HCT116 (cell line): ENCODE data around the gene C4orf50. TPM values are rescaled to one million over a fixed set of nuclear protein-coding genes. Genes with fewer than 3 reads are reported as not detected.

Source experiments
- ATAC-seq: fragments of 200-7000 bp; cut with Tn5 transposase; 2 replicates; pipeline ENCODE4 v1.9.1; 2020; ENCODE audit warnings: mild to moderate bottlenecking, moderate library complexity
- BruUV-seq: library from RNA; stranded (reverse); fragments of 400-500 nt; replicated peaks from 2 replicates; lab custom pipeline; 2021; lab: Mats Ljungman, UMichigan
- CTCF ChIA-PET: fragments of 300-600 bp; sonication (Branson Sonifier 250); formaldehyde crosslinking; loops from one replicate; lab custom pipeline; 2021; ENCODE audit warnings: antibody characterized with exemption; lab: Charles Lee
- POLR2A ChIA-PET: fragments of 300-600, 350-600 bp; sonication (Branson Sonifier 250); formaldehyde crosslinking; loops from one replicate; lab custom pipeline; 2021; ENCODE audit warnings: antibody characterized with exemption; lab: Charles Lee
- RAD21 ChIA-PET, 2 experiments: fragments of 300-600 bp; sonication (Branson Sonifier 250); formaldehyde crosslinking; loops; one replicate each; lab custom pipeline; 2023; ENCODE audit warnings: low total read pairs in 2 of 2; ENCODE audit not compliant: uncharacterized antibody in 2 of 2, unreplicated experiment in 2 of 2, low non-redundant PET in 1 of 2; lab: Charles Lee
- DNase-seq: peaks from one replicate; pipeline ENCODE4 v3.0.0-alpha.2; 2010; ENCODE audit warnings: low read depth, low spot score
- H2AFZ ChIP-seq: fragments of 200-600 bp; shearing (Covaris generic), sonication (generic); 2 replicates; pipeline ENCODE4 v1.6.1; 2017; ENCODE audit warnings: low read depth, mixed run types, mixed read lengths, antibody characterized with exemption, low read length; ENCODE audit not compliant: poor library complexity, severe bottlenecking
- H3K27ac ChIP-seq: 2 replicates; pipeline ENCODE4 v1.5.1; 2012; ENCODE audit warnings: low read depth, low read length
- H3K27me3 ChIP-seq: fragments of 200-600 bp; sonication (generic); 2 replicates; pipeline ENCODE4 v1.6.1; 2016; ENCODE audit warnings: mixed run types, low read length, mixed read lengths; ENCODE audit not compliant: insufficient read depth
- H3K36me3 ChIP-seq, 2 experiments: fragments of 200-500 bp in 1 of 2; fragments of 200-600 bp in 1 of 2; sonication (Bioruptor generic) in 1 of 2; sonication (generic) in 1 of 2; 2 replicates each; pipeline versions ENCODE4 v1.5.1 to v1.6.1; 2014 to 2016; ENCODE audit warnings: low read length in 2 of 2, inconsistent platforms in 1 of 2, mixed read lengths in 1 of 2, mixed run types in 1 of 2; ENCODE audit not compliant: insufficient read depth in 2 of 2, control insufficient read depth in 1 of 2
- H3K4me1 ChIP-seq, 2 experiments: fragments of 200-600 bp in 1 of 2; sonication (generic) in 1 of 2; 2 replicates each; pipeline versions ENCODE4 v1.5.1 to v1.6.1; 2012 to 2017; ENCODE audit warnings: low read length in 2 of 2, inconsistent platforms in 1 of 2, mild to moderate bottlenecking in 1 of 2, mixed read lengths in 1 of 2, mixed run types in 1 of 2, moderate library complexity in 1 of 2; ENCODE audit not compliant: insufficient read depth in 2 of 2, control insufficient read depth in 1 of 2
- H3K4me2 ChIP-seq: fragments of 200-600 bp; sonication (generic); 2 replicates; pipeline ENCODE4 v1.6.1; 2017; ENCODE audit warnings: mixed run types, low read length, mixed read lengths
- H3K4me3 ChIP-seq, 2 experiments: fragments of 200-600 bp in 1 of 2; sonication (generic) in 1 of 2; replicated peaks in 1 of 2; 2 replicates each; pipeline ENCODE4 v1.5.1; 2011 to 2016; ENCODE audit warnings: low read length in 2 of 2, control low read depth in 1 of 2, low read depth in 1 of 2, mild to moderate bottlenecking in 1 of 2, mixed read lengths in 1 of 2, mixed run types in 1 of 2
- H3K79me2 ChIP-seq: fragments of 200-600 bp; sonication (generic); 2 replicates; pipeline ENCODE4 v1.6.1; 2017; ENCODE audit warnings: mild to moderate bottlenecking, mixed run types, low read length, moderate library complexity, mixed read lengths; ENCODE audit not compliant: insufficient read depth
- H3K9ac ChIP-seq: fragments of 200-600 bp; sonication (generic); 2 replicates; pipeline ENCODE4 v1.6.1; 2016; ENCODE audit warnings: low read length, mixed read lengths
- H3K9me2 ChIP-seq: fragments of 200-600 bp; sonication (generic), shearing (Covaris generic); 2 replicates; pipeline ENCODE4 v1.6.1; 2017; ENCODE audit warnings: mixed run types, mild to moderate bottlenecking, moderate library complexity; ENCODE audit not compliant: insufficient read depth
- H3K9me3 ChIP-seq, 2 experiments: fragments of 200-500 bp in 1 of 2; fragments of 200-600 bp in 1 of 2; sonication (Bioruptor generic) in 1 of 2; sonication (generic) in 1 of 2; 2 replicates each; pipeline ENCODE4 v1.6.1; 2014 to 2017; ENCODE audit warnings: low read length in 2 of 2, mixed read lengths in 2 of 2, inconsistent platforms in 1 of 2, low read depth in 1 of 2, mild to moderate bottlenecking in 1 of 2, mixed run types in 1 of 2, moderate library complexity in 1 of 2; ENCODE audit not compliant: control insufficient read depth in 1 of 2, insufficient read depth in 1 of 2
- H4K20me1 ChIP-seq: fragments of 200-600 bp; sonication (generic), shearing (Covaris generic); 2 replicates; pipeline ENCODE4 v1.6.1; 2017; ENCODE audit warnings: mixed run types, mild to moderate bottlenecking, moderate library complexity; ENCODE audit not compliant: insufficient read depth
- CEBPB ChIP-seq: IDR thresholded peaks from 2 replicates; pipeline ENCODE4 v1.6.1; 2012; ENCODE audit warnings: low read depth
- EGR1 ChIP-seq: IDR thresholded peaks from 2 replicates; pipeline ENCODE4 v1.6.1; 2012; ENCODE audit warnings: low read depth
- ELF1 ChIP-seq: IDR thresholded peaks from 2 replicates; pipeline ENCODE4 v1.6.1; 2012; ENCODE audit warnings: low read depth, borderline replicate concordance
- EZH2 ChIP-seq: fragments of 200-600 bp; sonication (generic); IDR thresholded peaks from 2 replicates; pipeline ENCODE4 v1.6.1; 2017; ENCODE audit warnings: antibody characterized with exemption, mixed run types
- EZH2phosphoT487 ChIP-seq: fragments of 200-600 bp; IDR thresholded peaks from 2 replicates; pipeline ENCODE4 v1.6.1; 2018; ENCODE audit warnings: antibody characterized with exemption, borderline replicate concordance
- FOSL1 ChIP-seq: IDR thresholded peaks from 2 replicates; pipeline ENCODE4 v1.6.1; 2012; ENCODE audit warnings: low read depth
- JUND ChIP-seq: IDR thresholded peaks from 2 replicates; pipeline ENCODE4 v1.6.1; 2012
- POLR2A ChIP-seq: IDR thresholded peaks from 2 replicates; pipeline ENCODE4 v1.7.0; 2011; ENCODE audit warnings: borderline replicate concordance; ENCODE audit not compliant: insufficient read depth, insufficient read length; ENCODE audit errors: extremely low read depth
- POLR2AphosphoS5 ChIP-seq: IDR thresholded peaks from 2 replicates; pipeline ENCODE4 v1.6.1; 2011; ENCODE audit warnings: mild to moderate bottlenecking, low read depth, low read length, moderate library complexity
- RAD21 ChIP-seq: IDR thresholded peaks from 2 replicates; pipeline ENCODE4 v1.6.1; 2012; ENCODE audit warnings: low read depth, mild to moderate bottlenecking
- SIN3A ChIP-seq: IDR thresholded peaks from 2 replicates; pipeline ENCODE4 v1.6.1; 2012; ENCODE audit warnings: low read depth
- TCF7L2 ChIP-seq: IDR thresholded peaks from 2 replicates; pipeline ENCODE4 v1.7.0; 2011; ENCODE audit warnings: borderline replicate concordance, inconsistent platforms; ENCODE audit not compliant: insufficient read depth, insufficient read length; ENCODE audit errors: extremely low read depth
- YY1 ChIP-seq: IDR thresholded peaks from 2 replicates; pipeline ENCODE4 v1.6.1; 2011; ENCODE audit warnings: low read length, low read depth, moderate library complexity, mild to moderate bottlenecking; ENCODE audit not compliant: insufficient replicate concordance; ENCODE audit errors: extremely low read depth
- ZFX ChIP-seq: fragments of 450-650 bp; IDR thresholded peaks from 2 replicates; pipeline ENCODE4 v1.6.1; 2017
- ZNF274 ChIP-seq: fragments of 200-500 bp; sonication (Bioruptor generic); IDR thresholded peaks from 2 replicates; pipeline ENCODE4 v1.6.1; 2014; ENCODE audit warnings: mild to moderate bottlenecking, low read depth, low read length, inconsistent platforms
- intact Hi-C: fragments of 100-400 bp; cut with micrococcal nuclease; formaldehyde crosslinking; loops from 2 replicates; pipeline ENCODE4 v1.10.0; 2022
- total RNA-seq: library from RNA; stranded (reverse); gene quantifications from one replicate; pipeline ENCODE4 v1.2.1, GENCODE V29; 2021; ENCODE audit not compliant: unreplicated experiment
- TF ChIP-seq, protein P1 (sequence below): IDR thresholded peaks from 2 replicates; pipeline ENCODE4 v1.6.1; 2011; ENCODE audit warnings: mild to moderate bottlenecking, low read length, moderate library complexity; ENCODE audit not compliant: insufficient replicate concordance; ENCODE audit errors: extremely low read depth
- TF ChIP-seq, protein P2 (sequence below): IDR thresholded peaks from 2 replicates; pipeline ENCODE4 v1.6.1; 2012
- TF ChIP-seq, protein P3 (sequence below): IDR thresholded peaks from 2 replicates; pipeline ENCODE4 v1.6.1; 2012
- TF ChIP-seq, protein P4 (sequence below), 3 experiments: fragments of 200-600 bp in 1 of 3; sonication (generic) in 1 of 3; IDR thresholded peaks in 2 of 3; conservative IDR thresholded peaks in 1 of 3; 2 replicates each; pipeline ENCODE4 v1.5.1; 2012 to 2017; ENCODE audit warnings: low read depth in 2 of 3, low read length in 2 of 3, antibody characterized with exemption in 1 of 3, borderline replicate concordance in 1 of 3, control low read depth in 1 of 3, mild to moderate bottlenecking in 1 of 3, mixed read lengths in 1 of 3, mixed run types in 1 of 3, moderate library complexity in 1 of 3; ENCODE audit not compliant: insufficient read depth in 1 of 3

Gene C4orf50
- total RNA-seq, 1 experiment from 2014 or later: not detected

DNA sequence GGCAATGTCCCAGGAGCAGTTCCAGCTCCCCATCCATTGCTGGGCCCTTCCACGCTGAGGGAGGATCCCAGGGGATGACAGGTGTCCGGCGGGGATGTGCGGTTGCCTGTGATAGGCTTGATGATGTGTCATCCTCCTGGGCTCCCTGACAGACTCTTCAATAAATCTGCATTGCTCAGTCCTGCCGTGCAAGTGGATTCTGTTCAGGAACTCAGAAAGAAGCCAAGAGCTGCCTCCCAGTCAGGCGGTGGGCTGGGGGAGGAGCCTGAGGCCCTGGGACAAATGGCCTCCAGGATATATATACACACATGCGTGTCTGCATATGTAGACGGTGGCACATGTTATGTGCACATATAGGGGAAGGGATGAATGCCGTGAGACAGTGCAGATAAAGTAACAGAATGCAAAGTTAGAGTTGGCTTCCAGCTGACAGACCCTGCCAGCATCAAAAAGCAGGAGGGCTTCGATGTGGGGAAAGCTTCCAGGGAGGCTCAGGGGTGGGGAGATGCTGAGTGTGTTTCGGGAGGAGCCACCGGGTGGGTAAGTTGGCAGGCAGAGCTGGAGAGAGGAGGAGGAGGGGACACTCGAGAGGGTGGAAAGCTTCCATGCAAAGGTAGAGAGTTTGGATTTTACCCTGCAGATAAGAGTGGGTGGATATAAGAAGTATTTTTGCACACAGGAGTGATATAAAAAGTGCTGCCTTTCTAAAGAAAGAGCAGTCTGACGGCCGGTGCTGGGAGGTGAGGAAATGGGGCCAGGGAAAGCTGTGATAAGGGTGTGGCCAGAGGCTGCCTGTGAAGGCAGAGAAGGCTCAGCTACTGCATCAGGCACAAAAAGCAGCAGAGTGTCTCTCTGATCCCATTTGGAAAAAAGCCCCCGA, 96.9 kb downstream of the C4orf50 start:
- Histone ChIP-seq H3K79me2 (no peaks in the 10 kb centered on the region), H3K4me2 (no peak overlapping the region), H4K20me1 (no peaks in the 10 kb centered on the region), H2AFZ (no peak overlapping the region), H3K9ac (no peak overlapping the region), H3K4me1 (no peaks in the 10 kb centered on the region), H3K27ac (no peak overlapping the region), H3K36me3 (no peaks in the 10 kb centered on the region), H3K4me3 (no peak overlapping the region), H3K27me3 (peaks cover 27% of the 10 kb centered on the region), H3K9me3 (no peaks in the 10 kb centered on the region), H3K9me2 (no peaks in the 10 kb centered on the region)
- no TSS peak for BruUV-seq
- CTCF ChIA-PET: no interaction called here
- DNase-seq (no peak), ATAC-seq (no peak)
- intact Hi-C loops: no loop called here
- POLR2A ChIA-PET: no interaction called here
- RAD21 ChIA-PET: no interaction called here
- TF ChIP-seq, protein P1, sequence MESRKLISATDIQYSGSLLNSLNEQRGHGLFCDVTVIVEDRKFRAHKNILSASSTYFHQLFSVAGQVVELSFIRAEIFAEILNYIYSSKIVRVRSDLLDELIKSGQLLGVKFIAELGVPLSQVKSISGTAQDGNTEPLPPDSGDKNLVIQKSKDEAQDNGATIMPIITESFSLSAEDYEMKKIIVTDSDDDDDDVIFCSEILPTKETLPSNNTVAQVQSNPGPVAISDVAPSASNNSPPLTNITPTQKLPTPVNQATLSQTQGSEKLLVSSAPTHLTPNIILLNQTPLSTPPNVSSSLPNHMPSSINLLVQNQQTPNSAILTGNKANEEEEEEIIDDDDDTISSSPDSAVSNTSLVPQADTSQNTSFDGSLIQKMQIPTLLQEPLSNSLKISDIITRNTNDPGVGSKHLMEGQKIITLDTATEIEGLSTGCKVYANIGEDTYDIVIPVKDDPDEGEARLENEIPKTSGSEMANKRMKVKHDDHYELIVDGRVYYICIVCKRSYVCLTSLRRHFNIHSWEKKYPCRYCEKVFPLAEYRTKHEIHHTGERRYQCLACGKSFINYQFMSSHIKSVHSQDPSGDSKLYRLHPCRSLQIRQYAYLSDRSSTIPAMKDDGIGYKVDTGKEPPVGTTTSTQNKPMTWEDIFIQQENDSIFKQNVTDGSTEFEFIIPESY: no peak
- TF ChIP-seq POLR2A: no peak
- TF ChIP-seq, protein P2, sequence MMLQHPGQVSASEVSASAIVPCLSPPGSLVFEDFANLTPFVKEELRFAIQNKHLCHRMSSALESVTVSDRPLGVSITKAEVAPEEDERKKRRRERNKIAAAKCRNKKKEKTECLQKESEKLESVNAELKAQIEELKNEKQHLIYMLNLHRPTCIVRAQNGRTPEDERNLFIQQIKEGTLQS: no peak
- TF ChIP-seq EZH2phosphoT487: no peak
- TF ChIP-seq FOSL1: no peak
- TF ChIP-seq JUND: no peak
- TF ChIP-seq CEBPB: no peak
- TF ChIP-seq ZNF274: no peak
- no peak for TF ChIP-seq EZH2
- no peak for TF ChIP-seq TCF7L2
- TF ChIP-seq EGR1: no peak
- no peak for TF ChIP-seq ELF1
- TF ChIP-seq, protein P3, sequence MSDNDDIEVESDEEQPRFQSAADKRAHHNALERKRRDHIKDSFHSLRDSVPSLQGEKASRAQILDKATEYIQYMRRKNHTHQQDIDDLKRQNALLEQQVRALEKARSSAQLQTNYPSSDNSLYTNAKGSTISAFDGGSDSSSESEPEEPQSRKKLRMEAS: no peak
- no peak for TF ChIP-seq ZFX
- TF ChIP-seq, protein P4, sequence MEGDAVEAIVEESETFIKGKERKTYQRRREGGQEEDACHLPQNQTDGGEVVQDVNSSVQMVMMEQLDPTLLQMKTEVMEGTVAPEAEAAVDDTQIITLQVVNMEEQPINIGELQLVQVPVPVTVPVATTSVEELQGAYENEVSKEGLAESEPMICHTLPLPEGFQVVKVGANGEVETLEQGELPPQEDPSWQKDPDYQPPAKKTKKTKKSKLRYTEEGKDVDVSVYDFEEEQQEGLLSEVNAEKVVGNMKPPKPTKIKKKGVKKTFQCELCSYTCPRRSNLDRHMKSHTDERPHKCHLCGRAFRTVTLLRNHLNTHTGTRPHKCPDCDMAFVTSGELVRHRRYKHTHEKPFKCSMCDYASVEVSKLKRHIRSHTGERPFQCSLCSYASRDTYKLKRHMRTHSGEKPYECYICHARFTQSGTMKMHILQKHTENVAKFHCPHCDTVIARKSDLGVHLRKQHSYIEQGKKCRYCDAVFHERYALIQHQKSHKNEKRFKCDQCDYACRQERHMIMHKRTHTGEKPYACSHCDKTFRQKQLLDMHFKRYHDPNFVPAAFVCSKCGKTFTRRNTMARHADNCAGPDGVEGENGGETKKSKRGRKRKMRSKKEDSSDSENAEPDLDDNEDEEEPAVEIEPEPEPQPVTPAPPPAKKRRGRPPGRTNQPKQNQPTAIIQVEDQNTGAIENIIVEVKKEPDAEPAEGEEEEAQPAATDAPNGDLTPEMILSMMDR (IDR thresholded peaks at IDR 0.05 in 2 of 3, conservative IDR thresholded peaks at IDR 0.05 in 1 of 3; ENCODE audit: borderline replicate concordance in 1 of 3, insufficient read depth in 1 of 3, low read depth in 2 of 3, low read length in 2 of 3): no peak
- TF ChIP-seq SIN3A: no peak
- no peak for TF ChIP-seq POLR2AphosphoS5
- no peak for TF ChIP-seq RAD21
- no peak for TF ChIP-seq YY1
